ENCODE data around the gene SP3. TPM values are rescaled to one million over a fixed set of nuclear protein-coding genes. Genes with fewer than 3 reads are reported as not detected.
A peak's percentile ranks its signal among the peaks of the same experiment; 100 is the strongest.

The SP3 gene
- polyA plus RNA-seq, 6 donors from 2014 or later: 45.7 to 84.3 (median 66.9) TPM

DNA sequence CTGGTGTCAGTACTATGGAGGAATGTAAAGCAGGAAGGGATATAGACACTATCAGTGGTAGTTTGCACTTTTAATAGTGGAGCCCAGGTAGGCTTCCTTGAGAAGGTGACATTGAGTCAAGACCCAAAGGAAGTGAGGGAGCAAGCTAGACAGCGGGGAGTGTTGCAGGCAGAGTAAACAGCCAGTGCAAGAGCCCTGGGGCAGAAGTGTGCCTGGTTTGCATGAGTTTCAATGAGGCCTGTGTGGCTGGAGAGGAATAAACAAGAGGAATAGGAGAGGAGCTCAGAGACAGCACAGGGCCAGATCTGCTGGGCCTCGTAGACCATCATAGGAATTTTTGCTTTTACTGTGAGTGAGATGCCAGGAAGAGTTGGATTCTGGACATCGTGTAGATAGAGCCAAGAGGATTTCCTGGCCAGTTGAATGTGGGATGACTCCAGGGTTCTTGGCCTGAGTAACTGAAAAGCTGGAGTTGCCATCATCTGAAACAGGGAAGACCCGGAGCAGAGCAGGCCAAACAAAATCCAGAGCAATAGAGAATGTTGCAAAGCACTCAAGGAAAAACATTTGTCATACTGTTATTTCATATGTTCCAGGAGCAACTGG lies 102.5 kb downstream of the SP3 start:
- Mint-ChIP-seq H3K27ac (no peak overlapping the region), H3K27me3 (peaks cover 17 to 44% (median 36%) of the 10 kb centered on the region in 3 donors), H3K4me1 (peaks cover 0 to 13% (median 6%) of the 10 kb centered on the region in 3 donors), H3K4me3 (no peak overlapping the region), H3K36me3 (peaks cover 0 to 3% of the 10 kb centered on the region in 2 donors), H3K9me3 (no peaks in the 10 kb centered on the region)
- ATAC-seq (ENCODE audit: low read depth in 2 of 2): no peak
- DNase-seq: no peak

DNA sequence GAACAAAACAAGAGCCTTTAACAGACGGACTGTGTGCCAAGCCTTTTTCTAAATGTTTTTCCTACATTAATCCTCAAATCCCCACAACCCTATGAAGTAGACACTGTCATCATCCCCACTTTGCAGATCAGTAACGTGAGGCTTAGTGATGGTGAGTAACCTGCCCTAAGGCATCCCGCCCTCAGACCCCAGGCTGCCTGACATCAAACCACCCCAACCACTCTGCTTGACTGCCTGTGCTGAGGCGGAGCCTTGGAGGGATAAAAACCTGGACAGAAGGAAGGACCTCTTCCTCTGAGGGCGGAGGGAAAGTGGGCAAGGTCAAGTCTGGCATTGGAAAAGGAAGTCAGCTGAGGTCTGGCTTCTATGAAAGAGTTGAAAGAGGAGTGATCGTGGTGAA lies 104.6 kb downstream of the SP3 start:
- H3K27me3 Mint-ChIP-seq: peaks cover 9 to 27% (median 19%) of the 10 kb centered on the region in 3 donors
- H3K9me3 Mint-ChIP-seq: no peaks in the 10 kb centered on the region
- ATAC-seq (ENCODE audit: low read depth in 2 of 2) (no peak), DNase-seq (no peak)
- peaks cover 0 to 3% of the 10 kb centered on the region in 2 donors for H3K36me3 Mint-ChIP-seq
- H3K4me3 Mint-ChIP-seq: peak overlapping the region in 1 of 8 donors; percentile 36
- H3K4me1 Mint-ChIP-seq: peaks cover 0 to 13% (median 6%) of the 10 kb centered on the region in 3 donors
- H3K27ac Mint-ChIP-seq: peak overlapping the region in 2 of 6 donors; percentile 8 to 15

GRCh38 chr2:173860082-173860481 lies 105.1 kb downstream of the SP3 start:
- no peak overlapping the region for H3K27ac Mint-ChIP-seq

GRCh38 chr2:173858291-173858731 lies 106.9 kb downstream of the SP3 start:
- peaks cover 0 to 3% of the 10 kb centered on the region in 2 donors for H3K36me3 Mint-ChIP-seq
- H3K4me3 Mint-ChIP-seq: no peak overlapping the region
- H3K27ac Mint-ChIP-seq: peak overlapping the region in 1 of 6 donors; percentile 32
- DNase-seq (no peak), ATAC-seq (ENCODE audit: low read depth in 2 of 2) (peak; percentile 32 to 39)
- peaks cover 0 to 13% (median 6%) of the 10 kb centered on the region in 3 donors for H3K4me1 Mint-ChIP-seq
- H3K9me3 Mint-ChIP-seq: no peaks in the 10 kb centered on the region
- H3K27me3 Mint-ChIP-seq: peaks cover 6 to 27% (median 19%) of the 10 kb centered on the region in 3 donors

More at GRCh38 chr2:173860082-173860481, 105.1 kb downstream of the SP3 start:
- ATAC-seq (ENCODE audit: low read depth in 2 of 2) (no peak), DNase-seq (no peak)
- peak overlapping the region in 1 of 8 donors; percentile 51 for H3K4me3 Mint-ChIP-seq
- peaks cover 0 to 13% (median 6%) of the 10 kb centered on the region in 3 donors for H3K4me1 Mint-ChIP-seq
- H3K27me3 Mint-ChIP-seq: peaks cover 9 to 27% (median 19%) of the 10 kb centered on the region in 3 donors
- H3K9me3 Mint-ChIP-seq: no peaks in the 10 kb centered on the region
- peaks cover 0 to 3% of the 10 kb centered on the region in 2 donors for H3K36me3 Mint-ChIP-seq

Measured in naive B cell (primary cell).